ENCODE results near the gene HSPA14. TPM values are rescaled to one million over a fixed set of nuclear protein-coding genes. Genes with fewer than 3 reads are reported as not detected.

Gene HSPA14
- total and polyA plus RNA-seq, 10 of the 15 experiments (the other 5 are each of a cell fraction or from before 2014, with no cell fraction given): 26.6 to 56.1 (median 34.3) TPM

- FAIRE-seq (no peak), DNase-seq (ENCODE audit: low read depth, low spot score) (no peak), ATAC-seq (no peak)
- Histone ChIP-seq H3K4me2 (ENCODE audit: control insufficient read depth, insufficient read depth) (no peak overlapping the region), H3K4me3 (no peak overlapping the region), H4K20me1 (ENCODE audit: control insufficient read depth, insufficient read depth) (0 out of 2 replicates have a peak, but pooled peaks cover 3% of the 10 kb centered on the region), H3K4me1 (ENCODE audit: control insufficient read depth, insufficient read depth, low read length) (no peaks in the 10 kb centered on the region), H3K36me3 (ENCODE audit: control insufficient read depth in 2 of 2, insufficient read depth in 2 of 2, low read length in 1 of 2) (peaks cover 3 to 33% of the 10 kb centered on the region in 2 experiments), H2AFZ (ENCODE audit: control insufficient read depth, low read depth, low read length) (no peak overlapping the region), H3K27me3 (replicated peaks in 1 of 2; ENCODE audit: control insufficient read depth in 2 of 2, insufficient read depth in 2 of 2, low read length in 1 of 2) (no peaks in the 10 kb centered on the region), H3K79me2 (ENCODE audit: control insufficient read depth, insufficient read depth, low read length) (peaks cover 25% of the 10 kb centered on the region), H3K9ac (ENCODE audit: control insufficient read depth, insufficient read depth, low read length) (no peak overlapping the region), H3K9me3 (replicated peaks; ENCODE audit: control insufficient read depth, insufficient read depth, low read length) (no peaks in the 10 kb centered on the region), H3K27ac (ENCODE audit: control insufficient read depth, insufficient read depth) (no peak overlapping the region)
- ChIA-PET SMC1A (ENCODE audit: uncharacterized antibody, unreplicated experiment) (interaction anchor here (0.8 to 1.4 kb wide), 3 partner anchors 46 to 306 kb away, joined by 3 to 6 read pairs (median 4); no protein-coding TSS in a partner anchor), RAD21 (ENCODE audit: unreplicated experiment) (no interaction called here), POLR2A (no interaction called here), CTCF (interaction anchor here (0.7 to 0.9 kb wide), 2 partner anchors 14 to 699 kb away, joined by 3 read pairs; no protein-coding TSS in a partner anchor)
- TSS peak; percentile 0 for BruUV-seq (replicated peaks)
- intact Hi-C loops (cut with micrococcal nuclease; ENCODE audit: unreplicated experiment): no loop called here
- in situ Hi-C loops (cut with MboI): no loop called here
- no peak for TF ChIP-seq ZNF24 (IDR thresholded peaks at IDR 0.05)
- TF ChIP-seq KLF5 (IDR thresholded peaks at IDR 0.05; ENCODE audit: partially characterized antibody): no peak
- TF ChIP-seq JUNB (IDR thresholded peaks at IDR 0.05): no peak
- no peak for TF ChIP-seq USF1 (IDR thresholded peaks at IDR 0.05; ENCODE audit: borderline replicate concordance, extremely low read length, insufficient read depth, low read depth, low read length)
- TF ChIP-seq NKRF (conservative IDR thresholded peaks at IDR 0.05): no peak
- no peak for TF ChIP-seq ZBED1 (IDR thresholded peaks at IDR 0.05; ENCODE audit: borderline replicate concordance)
- no peak for TF ChIP-seq PAX5 (IDR thresholded peaks at IDR 0.05; ENCODE audit: borderline replicate concordance, low read depth, low read length)
- TF ChIP-seq STAT3 (IDR thresholded peaks at IDR 0.05; ENCODE audit: low read depth, low read length): no peak
- TF ChIP-seq CBFB (IDR thresholded peaks at IDR 0.05; ENCODE audit: low read depth): no peak
- TF ChIP-seq CHD4 (IDR thresholded peaks at IDR 0.05): no peak
- TF ChIP-seq RUNX3 (IDR thresholded peaks at IDR 0.05; ENCODE audit: low read length): no peak
- no peak for TF ChIP-seq ATF3 (IDR thresholded peaks at IDR 0.05; ENCODE audit: borderline replicate concordance, extremely low read depth, low read depth, low read length)
- TF ChIP-seq CTCF (IDR thresholded peaks at IDR 0.05 in 2 of 3, conservative IDR thresholded peaks at IDR 0.05 in 1 of 3; ENCODE audit: control insufficient read depth in 2 of 3, extremely low read depth in 1 of 3, insufficient read depth in 1 of 3, low read depth in 3 of 3, low read length in 3 of 3): no peak
- TF ChIP-seq POLR2AphosphoS5 (IDR thresholded peaks at IDR 0.05; ENCODE audit: low read length): no peak; the same call in 1 of the 2 replicates
- no peak for TF ChIP-seq SKIL (IDR thresholded peaks at IDR 0.05; ENCODE audit: low read depth, poor library complexity, severe bottlenecking)
- 97% methylated on average over 15 of the region's 15 CpGs for WGBS (ENCODE audit: insufficient coverage, insufficient replicate concordance, low lambda C conversion rate, missing lambda C conversion rate)
These were observed 5.4 kb downstream of the HSPA14 start for GRCh38 chr10:14843327-14843988.

Data from GM12878 (cell line).